ENCODE measurements around the gene CLEC16A. TPM values are rescaled to one million over a fixed set of nuclear protein-coding genes. Genes with fewer than 3 reads are reported as not detected.

CLEC16A gene
- total and polyA plus RNA-seq, 5 donors from 2014 or later: 11.8 to 38.9 (median 12.3) TPM

DNA sequence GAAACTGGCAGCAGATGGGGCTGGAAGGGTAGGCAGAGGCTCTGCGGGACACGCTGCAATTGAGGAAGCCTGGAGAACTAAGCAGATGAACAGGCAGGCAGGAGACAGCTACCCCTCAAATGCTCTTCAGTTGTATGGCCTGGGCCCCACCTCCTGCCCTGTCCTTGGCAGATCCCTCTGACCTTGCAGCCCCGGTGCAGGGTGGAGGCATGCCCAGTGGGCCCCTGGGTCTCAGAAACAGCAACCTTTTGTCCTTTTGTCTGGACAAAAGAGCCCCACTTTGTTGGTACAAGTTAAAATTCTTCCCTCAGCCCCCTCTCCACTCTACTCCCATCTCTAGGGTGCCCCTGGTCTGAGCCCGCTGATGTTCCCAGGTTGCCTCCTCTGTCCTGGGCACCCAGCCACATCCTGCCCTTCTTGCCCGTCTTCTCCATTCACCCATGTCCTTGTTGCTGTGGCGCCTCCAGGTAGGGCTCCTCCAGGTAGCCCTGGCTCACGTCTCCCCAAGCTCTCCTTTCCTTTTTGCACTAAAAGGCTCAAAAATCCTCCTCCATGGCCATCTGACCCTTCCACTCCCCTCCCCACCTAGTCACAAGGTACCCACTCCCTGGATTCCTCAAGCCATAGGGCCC, 136.8 kb downstream of the CLEC16A start:
- Mint-ChIP-seq H3K4me3 (no peak overlapping the region), H3K27ac (peak overlapping the region in 2 of 3 donors; percentile 20 to 62), H3K9me3 (no peaks in the 10 kb centered on the region), H3K27me3 (no peaks in the 10 kb centered on the region), H3K36me3 (peaks cover 19% of the 10 kb centered on the region), H3K4me1 (peaks cover 15 to 70% (median 42%) of the 10 kb centered on the region in 4 donors)
- Histone ChIP-seq H3K27ac (ENCODE audit: insufficient read depth, low read length, poor library complexity, severe bottlenecking) (no peak overlapping the region), H3K36me3 (ENCODE audit: control insufficient read depth, insufficient read depth, low read length) (peaks cover 10% of the 10 kb centered on the region), H3K4me1 (ENCODE audit: control insufficient read depth, insufficient read depth, low read length, poor library complexity, severe bottlenecking) (peaks cover 36% of the 10 kb centered on the region), H3K9me3 (ENCODE audit: control insufficient read depth in 2 of 2, low read length in 2 of 2) (no peaks in the 10 kb centered on the region), H3K4me3 (ENCODE audit: low read depth, low read length) (no peak overlapping the region), H3K27me3 (ENCODE audit: control insufficient read depth, insufficient read depth, low read length) (no peaks in the 10 kb centered on the region)
- no peak for DNase-seq
- no peak for ATAC-seq (ENCODE audit: low read depth in 2 of 2)

DNA sequence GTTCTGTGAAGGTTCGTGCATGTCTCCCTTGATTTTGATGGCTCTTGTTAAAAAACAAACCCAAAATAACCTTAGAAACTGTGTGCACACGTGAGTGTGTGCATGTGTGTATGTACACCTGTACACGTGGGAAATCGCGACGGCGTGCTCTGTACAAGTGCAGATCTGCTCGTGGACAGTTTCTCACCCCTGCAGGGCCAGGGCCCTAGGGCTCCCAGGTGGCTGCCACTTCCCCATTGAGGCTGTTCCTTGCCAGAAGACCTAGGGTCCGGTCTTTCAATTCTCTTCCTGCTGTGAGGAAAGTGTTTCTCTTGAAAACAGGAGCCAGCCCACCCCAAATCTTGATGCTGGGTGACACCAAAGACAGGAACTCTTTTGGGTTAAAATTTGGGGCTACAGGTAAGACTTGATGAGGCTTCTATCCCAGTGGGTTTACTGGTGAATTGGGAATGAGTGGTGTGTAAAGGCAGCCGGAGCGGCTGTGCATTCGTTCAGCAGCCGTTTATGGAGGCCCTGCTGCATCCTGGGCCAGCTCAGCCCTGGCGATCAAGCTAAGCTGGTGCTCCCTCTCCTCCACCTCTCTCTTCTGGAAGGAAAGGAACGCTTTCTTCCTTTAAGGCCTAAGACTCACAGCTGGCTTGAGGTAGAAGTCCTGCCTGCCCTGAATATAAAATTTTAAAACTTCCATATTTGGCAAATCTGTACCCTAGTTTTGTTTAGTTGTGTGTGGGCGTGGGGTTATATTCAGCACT, 137.9 kb downstream of the CLEC16A start:
- peaks cover 10 to 68% (median 34%) of the 10 kb centered on the region in 4 donors for H3K4me1 Mint-ChIP-seq
- ATAC-seq (ENCODE audit: low read depth in 2 of 2): no peak
- Histone ChIP-seq H3K36me3 (ENCODE audit: control insufficient read depth, insufficient read depth, low read length) (peaks cover 10% of the 10 kb centered on the region), H3K4me1 (ENCODE audit: control insufficient read depth, insufficient read depth, low read length, poor library complexity, severe bottlenecking) (peaks cover 30% of the 10 kb centered on the region), H3K9me3 (ENCODE audit: control insufficient read depth in 2 of 2, low read length in 2 of 2) (no peaks in the 10 kb centered on the region), H3K27ac (ENCODE audit: insufficient read depth, low read length, poor library complexity, severe bottlenecking) (no peak overlapping the region), H3K27me3 (ENCODE audit: control insufficient read depth, insufficient read depth, low read length) (no peaks in the 10 kb centered on the region), H3K4me3 (ENCODE audit: low read depth, low read length) (no peak overlapping the region)
- H3K27ac Mint-ChIP-seq: peak overlapping the region in 2 of 3 donors; percentile 62 to 67
- H3K4me3 Mint-ChIP-seq: no peak overlapping the region
- H3K36me3 Mint-ChIP-seq: peaks cover 19% of the 10 kb centered on the region
- no peaks in the 10 kb centered on the region for H3K9me3 Mint-ChIP-seq
- no peak for DNase-seq
- no peaks in the 10 kb centered on the region for H3K27me3 Mint-ChIP-seq

DNA sequence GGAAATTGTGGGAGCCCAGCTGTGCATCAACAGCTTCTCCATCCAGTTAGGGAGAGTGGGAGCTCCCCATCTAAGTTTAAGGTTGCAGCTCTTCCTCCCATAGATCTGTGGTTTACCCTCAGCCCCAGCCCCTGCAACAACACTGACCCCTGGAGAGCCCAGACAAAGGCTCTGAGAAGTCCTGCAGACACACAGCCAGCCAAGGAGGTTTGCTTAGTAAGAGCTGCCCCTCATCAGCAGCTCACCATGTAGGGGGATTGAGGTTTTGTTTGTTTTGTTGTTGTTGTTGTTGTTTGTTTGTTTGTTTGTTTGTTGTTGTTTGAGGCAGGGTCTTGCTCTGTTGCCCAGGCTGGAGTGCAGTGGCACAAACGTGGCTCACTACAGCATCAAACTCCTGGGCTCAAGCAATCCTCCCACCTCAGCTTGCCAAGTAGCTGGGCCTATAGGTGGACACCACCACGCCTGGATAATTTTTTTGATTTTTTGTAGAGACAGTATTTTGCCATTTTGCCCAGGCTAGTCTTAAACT, 138.6 kb downstream of the CLEC16A start:
- H3K27me3 Mint-ChIP-seq: no peaks in the 10 kb centered on the region
- Histone ChIP-seq H3K36me3 (ENCODE audit: control insufficient read depth, insufficient read depth, low read length) (peaks cover 10% of the 10 kb centered on the region), H3K27me3 (ENCODE audit: control insufficient read depth, insufficient read depth, low read length) (no peaks in the 10 kb centered on the region), H3K4me1 (ENCODE audit: control insufficient read depth, insufficient read depth, low read length, poor library complexity, severe bottlenecking) (peaks cover 34% of the 10 kb centered on the region), H3K27ac (ENCODE audit: insufficient read depth, low read length, poor library complexity, severe bottlenecking) (no peak overlapping the region), H3K4me3 (ENCODE audit: low read depth, low read length) (no peak overlapping the region), H3K9me3 (ENCODE audit: control insufficient read depth in 2 of 2, low read length in 2 of 2) (no peaks in the 10 kb centered on the region)
- ATAC-seq (ENCODE audit: low read depth in 2 of 2) (no peak), DNase-seq (no peak)
- H3K9me3 Mint-ChIP-seq: no peaks in the 10 kb centered on the region
- H3K4me3 Mint-ChIP-seq: no peak overlapping the region
- peaks cover 10 to 68% (median 32%) of the 10 kb centered on the region in 4 donors for H3K4me1 Mint-ChIP-seq
- H3K27ac Mint-ChIP-seq: peak overlapping the region in 2 of 3 donors; percentile 49 to 67
- peaks cover 19% of the 10 kb centered on the region for H3K36me3 Mint-ChIP-seq

DNA sequence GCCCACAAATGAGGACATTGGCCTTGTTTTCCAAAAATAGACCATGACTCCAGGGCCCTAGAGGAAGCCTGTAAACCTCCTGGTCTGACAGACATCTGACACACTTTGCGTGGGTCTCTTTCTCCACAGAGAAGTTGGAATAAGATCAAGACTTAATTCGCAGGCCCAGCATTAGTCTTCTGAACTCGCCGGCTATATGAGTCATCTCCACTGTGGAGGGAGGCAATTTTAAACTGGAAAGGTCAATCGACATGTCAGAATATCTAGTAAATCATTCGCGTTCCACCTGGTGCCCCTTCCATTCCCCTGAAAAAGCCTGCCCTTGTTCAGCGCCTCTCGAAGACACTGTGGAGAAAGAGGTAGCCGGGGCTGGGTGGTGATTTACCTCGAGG, 140.1 kb downstream of the CLEC16A start:
- ATAC-seq (ENCODE audit: low read depth in 2 of 2): no peak
- H3K27ac Mint-ChIP-seq: peak overlapping the region; percentile 12 to 46 (median 44)
- DNase-seq: no peak
- Histone ChIP-seq H3K4me3 (ENCODE audit: low read depth, low read length) (no peak overlapping the region), H3K4me1 (ENCODE audit: control insufficient read depth, insufficient read depth, low read length, poor library complexity, severe bottlenecking) (peaks cover 31% of the 10 kb centered on the region), H3K9me3 (ENCODE audit: control insufficient read depth in 2 of 2, low read length in 2 of 2) (no peaks in the 10 kb centered on the region), H3K36me3 (ENCODE audit: control insufficient read depth, insufficient read depth, low read length) (peaks cover 10% of the 10 kb centered on the region), H3K27ac (ENCODE audit: insufficient read depth, low read length, poor library complexity, severe bottlenecking) (no peak overlapping the region), H3K27me3 (ENCODE audit: control insufficient read depth, insufficient read depth, low read length) (no peaks in the 10 kb centered on the region)
- no peaks in the 10 kb centered on the region for H3K27me3 Mint-ChIP-seq
- no peaks in the 10 kb centered on the region for H3K9me3 Mint-ChIP-seq
- no peak overlapping the region for H3K4me3 Mint-ChIP-seq
- H3K36me3 Mint-ChIP-seq: peaks cover 19% of the 10 kb centered on the region
- peaks cover 4 to 67% (median 28%) of the 10 kb centered on the region in 4 donors for H3K4me1 Mint-ChIP-seq

DNA sequence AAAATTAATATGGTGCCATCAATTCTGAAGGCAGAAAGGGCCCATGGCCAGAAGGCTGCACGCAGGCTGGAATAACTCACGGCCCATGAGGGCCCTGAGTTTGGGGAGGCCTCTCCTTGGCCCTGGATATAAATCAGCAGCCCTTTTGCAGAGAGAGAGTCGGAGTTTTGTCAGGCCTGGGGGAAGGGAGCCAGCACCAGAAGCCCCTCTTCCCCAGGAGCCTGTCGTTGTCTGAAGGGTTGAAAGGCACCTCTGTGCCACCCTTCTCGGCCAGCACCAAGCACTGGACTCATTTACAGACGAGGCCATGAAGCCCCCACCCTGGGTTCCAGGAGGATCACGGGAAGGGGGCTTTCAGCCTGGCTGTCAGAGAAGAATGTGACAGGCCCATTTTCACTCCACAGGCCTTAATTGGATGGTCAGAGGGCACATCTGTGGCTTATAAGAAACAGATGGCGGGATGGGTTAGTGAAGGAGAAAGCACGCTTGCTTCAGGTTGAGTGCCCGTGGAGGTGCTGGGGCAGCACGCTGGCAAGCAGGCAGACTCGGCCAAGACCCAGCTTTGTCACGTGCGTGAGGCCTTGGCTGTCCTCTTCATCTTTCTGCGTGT, 140.6 kb downstream of the CLEC16A start:
- Mint-ChIP-seq H3K9me3 (no peaks in the 10 kb centered on the region), H3K27me3 (no peaks in the 10 kb centered on the region)

DNA sequence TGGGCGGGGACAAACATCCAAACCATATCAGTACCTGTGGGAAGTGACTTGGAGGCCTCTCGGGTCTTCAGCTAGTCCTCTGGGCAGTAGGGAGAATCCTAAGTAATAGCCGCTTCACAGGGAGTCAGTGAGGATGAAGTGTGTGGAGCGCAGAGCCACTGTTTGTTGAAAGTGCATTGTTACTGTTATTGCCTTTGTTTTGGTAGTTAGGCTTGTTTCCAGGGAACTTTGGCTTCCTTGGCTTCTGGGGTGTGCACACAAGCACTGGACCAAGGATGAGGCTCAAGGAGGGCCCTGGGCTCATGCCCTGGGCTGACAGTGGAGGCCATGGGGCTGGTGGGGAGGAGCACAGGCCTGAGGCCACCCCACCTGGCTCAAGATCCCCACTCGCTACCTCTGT, 141.6 kb downstream of the CLEC16A start:
- Histone ChIP-seq H3K4me1 (ENCODE audit: control insufficient read depth, insufficient read depth, low read length, poor library complexity, severe bottlenecking) (peaks cover 25% of the 10 kb centered on the region), H3K27ac (ENCODE audit: insufficient read depth, low read length, poor library complexity, severe bottlenecking) (no peak overlapping the region), H3K36me3 (ENCODE audit: control insufficient read depth, insufficient read depth, low read length) (peaks cover 5% of the 10 kb centered on the region), H3K4me3 (ENCODE audit: low read depth, low read length) (no peak overlapping the region), H3K9me3 (ENCODE audit: control insufficient read depth in 2 of 2, low read length in 2 of 2) (no peaks in the 10 kb centered on the region), H3K27me3 (ENCODE audit: control insufficient read depth, insufficient read depth, low read length) (no peaks in the 10 kb centered on the region)
- Mint-ChIP-seq H3K27ac (peak overlapping the region in 2 of 3 donors; percentile 10 to 14), H3K9me3 (no peaks in the 10 kb centered on the region), H3K4me1 (peaks cover 0 to 60% (median 26%) of the 10 kb centered on the region in 4 donors), H3K4me3 (peak overlapping the region in 1 of 4 donors; percentile 66), H3K36me3 (peaks cover 18% of the 10 kb centered on the region), H3K27me3 (no peaks in the 10 kb centered on the region)
- ATAC-seq (ENCODE audit: low read depth in 2 of 2) (no peak), DNase-seq (no peak)

More for the DNA sequence above, 140.6 kb downstream of the CLEC16A start:
- no peak overlapping the region for H3K27ac ChIP-seq (ENCODE audit: insufficient read depth, low read length, poor library complexity, severe bottlenecking)
- peaks cover 19% of the 10 kb centered on the region for H3K36me3 Mint-ChIP-seq
- no peak overlapping the region for H3K4me3 ChIP-seq (ENCODE audit: low read depth, low read length)
- peaks cover 10% of the 10 kb centered on the region for H3K36me3 ChIP-seq (ENCODE audit: control insufficient read depth, insufficient read depth, low read length)
- no peaks in the 10 kb centered on the region for H3K9me3 ChIP-seq (ENCODE audit: control insufficient read depth in 2 of 2, low read length in 2 of 2)
- no peak overlapping the region for H3K4me3 Mint-ChIP-seq
- H3K27me3 ChIP-seq (ENCODE audit: control insufficient read depth, insufficient read depth, low read length): no peaks in the 10 kb centered on the region
- H3K27ac Mint-ChIP-seq: peak overlapping the region; percentile 44 to 85 (median 48)
- peaks cover 0 to 67% (median 27%) of the 10 kb centered on the region in 4 donors for H3K4me1 Mint-ChIP-seq
- peaks cover 26% of the 10 kb centered on the region for H3K4me1 ChIP-seq (ENCODE audit: control insufficient read depth, insufficient read depth, low read length, poor library complexity, severe bottlenecking)
- DNase-seq (no peak), ATAC-seq (ENCODE audit: low read depth in 2 of 2) (no peak)

DNA sequence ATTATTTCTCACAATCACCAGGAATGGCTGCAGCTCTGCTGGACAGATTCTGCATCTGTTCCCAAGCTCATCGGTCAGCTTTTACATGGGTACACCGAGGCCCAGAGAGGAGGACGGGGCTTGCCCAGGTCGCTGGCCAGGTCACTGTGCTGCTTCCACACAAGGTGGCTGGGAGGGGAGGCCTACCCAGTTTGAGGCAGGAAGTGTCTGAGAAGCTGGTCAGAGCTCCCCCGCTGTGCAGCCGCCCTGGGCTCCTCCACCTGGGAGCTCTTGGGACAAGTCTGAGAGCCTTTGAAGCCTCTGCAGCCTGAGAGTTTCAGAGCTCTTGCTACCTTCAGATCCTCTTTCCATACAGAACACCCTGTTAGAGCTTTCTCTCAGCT, 143.3 kb downstream of the CLEC16A start:
- H3K9me3 ChIP-seq (ENCODE audit: control insufficient read depth in 2 of 2, low read length in 2 of 2): no peaks in the 10 kb centered on the region
- no peak overlapping the region for H3K4me3 ChIP-seq (ENCODE audit: low read depth, low read length)
- DNase-seq (no peak), ATAC-seq (ENCODE audit: low read depth in 2 of 2) (no peak)
- peaks cover 30% of the 10 kb centered on the region for H3K4me1 ChIP-seq (ENCODE audit: control insufficient read depth, insufficient read depth, low read length, poor library complexity, severe bottlenecking)
- H3K27me3 Mint-ChIP-seq: no peaks in the 10 kb centered on the region
- no peak overlapping the region for H3K4me3 Mint-ChIP-seq
- peak overlapping the region; percentile 27 for H3K27ac ChIP-seq (ENCODE audit: insufficient read depth, low read length, poor library complexity, severe bottlenecking)
- H3K27ac Mint-ChIP-seq: peak overlapping the region; percentile 38 to 87 (median 80)
- H3K36me3 ChIP-seq (ENCODE audit: control insufficient read depth, insufficient read depth, low read length): peaks cover 2% of the 10 kb centered on the region
- peaks cover 0 to 65% (median 27%) of the 10 kb centered on the region in 4 donors for H3K4me1 Mint-ChIP-seq
- H3K27me3 ChIP-seq (ENCODE audit: control insufficient read depth, insufficient read depth, low read length): no peaks in the 10 kb centered on the region
- no peaks in the 10 kb centered on the region for H3K9me3 Mint-ChIP-seq
- H3K36me3 Mint-ChIP-seq: peaks cover 7% of the 10 kb centered on the region
